ENCODE measurements around the gene MED16.

GRCh38 chr19:868458-869244 lies 24.3 kb downstream of the MED16 start:
- TF ChIP-seq EP300 (IDR thresholded peaks at IDR 0.05) (no peak), CTCF (IDR thresholded peaks at IDR 0.05) (no peak), POLR2A (IDR thresholded peaks at IDR 0.05; ENCODE audit: low read depth) (no peak)
